Activated CD8-positive, alpha-beta memory T cell treated with anti-CD3 and anti-CD28 coated beads for 36 hours (primary cell): ENCODE data around the gene LTBP1. TPM values are rescaled to one million over a fixed set of nuclear protein-coding genes. Genes with fewer than 3 reads are reported as not detected.

Source experiments
- CTCF ChIA-PET: fragments of 350-600 bp; sonication (Branson Sonifier 250); formaldehyde crosslinking; loops from one replicate; lab custom pipeline; 2021; ENCODE audit warnings: antibody characterized with exemption; lab: Charles Lee
- POLR2A ChIA-PET: fragments of 350-600 bp; sonication (Branson Sonifier 250); formaldehyde crosslinking; loops from one replicate; lab custom pipeline; 2021; ENCODE audit warnings: antibody characterized with exemption; lab: Charles Lee
- total RNA-seq, 2 experiments: library from RNA; stranded (reverse); gene quantifications; one replicate each; pipeline ENCODE4 v1.2.3, GENCODE V29; 2021

Gene LTBP1
- total RNA-seq, 2 experiments from 2014 or later = 0.11 to 0.15 TPM

DNA sequence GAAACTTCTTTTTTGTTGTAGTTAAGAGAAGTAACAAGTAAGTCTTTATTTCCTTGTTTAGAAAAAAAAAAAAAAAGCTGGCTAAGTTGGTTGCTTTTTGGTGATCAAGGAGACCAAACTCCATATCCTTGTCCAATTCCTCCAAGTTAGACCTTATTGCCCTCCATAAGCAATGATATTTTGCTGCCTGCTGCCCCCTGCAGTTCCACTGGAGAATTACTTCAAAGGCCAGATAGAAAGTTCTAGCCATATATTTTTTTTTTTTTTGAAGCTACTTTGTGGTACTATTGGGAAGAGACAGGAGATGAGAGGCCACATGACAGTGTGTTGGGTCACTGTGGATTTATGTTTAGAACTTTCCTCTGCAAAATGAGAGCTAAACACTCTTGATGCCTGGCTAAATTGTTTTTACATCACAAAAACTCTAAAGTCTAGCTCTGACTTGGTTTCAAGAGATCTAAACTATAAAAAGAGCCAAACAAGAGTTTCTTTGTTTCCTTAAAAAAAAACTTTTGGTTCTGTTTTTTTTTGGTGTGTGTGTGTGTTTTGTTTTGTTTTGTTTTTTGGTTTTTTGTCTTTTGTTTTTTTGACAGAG, 449.0 kb downstream of the LTBP1 start:
- POLR2A ChIA-PET = interaction anchor here (0.6 kb wide), 1 partner anchor 374 kb away, joined by 3 read pairs; no protein-coding TSS in a partner anchor

DNA sequence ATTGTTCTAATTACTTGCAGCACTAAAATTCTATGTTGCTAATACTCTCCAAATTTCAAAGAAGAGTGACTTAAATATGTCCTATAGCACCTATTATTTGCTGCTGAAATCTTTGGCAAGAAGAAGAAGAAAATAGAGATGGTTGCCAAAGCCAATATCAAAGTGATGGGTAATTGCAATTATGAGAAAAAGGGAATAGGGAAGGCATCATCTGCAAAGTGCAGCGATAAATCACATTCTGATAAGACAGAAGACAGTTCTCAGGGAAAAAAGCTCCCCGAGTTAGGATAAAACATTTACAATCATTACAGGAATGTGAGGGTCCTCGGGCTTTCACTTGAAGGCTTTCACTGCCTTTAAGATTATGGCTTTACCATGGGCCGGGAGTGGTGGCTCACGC, 457.6 kb downstream of the LTBP1 start:
- CTCF ChIA-PET = no interaction called here

More for the DNA sequence above, 449.0 kb downstream of the LTBP1 start:
- CTCF ChIA-PET = interaction anchor here (0.7 to 1.2 kb wide), 4 partner anchors 66 to 578 kb away, joined by 3 to 4 read pairs (median 4); no protein-coding TSS in a partner anchor

DNA sequence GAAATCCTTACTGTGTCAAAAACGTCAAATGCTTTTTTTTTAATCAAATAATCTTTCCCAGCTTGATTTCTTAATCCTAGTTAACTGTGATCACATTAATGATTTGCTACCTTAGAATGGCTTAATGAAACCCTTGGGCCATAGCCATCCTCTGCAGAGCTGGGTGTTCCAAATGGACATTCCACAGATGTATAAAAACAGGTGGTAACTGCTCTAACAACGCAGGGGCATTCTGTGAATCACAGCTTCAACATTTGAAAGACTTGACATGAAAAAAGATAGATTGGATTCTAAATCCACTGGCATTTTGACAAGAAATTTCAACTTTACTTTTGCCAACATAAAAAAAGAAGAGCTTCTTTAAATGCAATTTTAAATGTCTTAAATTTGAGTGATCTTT, 459.9 kb downstream of the LTBP1 start:
- ChIA-PET POLR2A (no interaction called here), CTCF (no interaction called here)

More for the DNA sequence above, 457.6 kb downstream of the LTBP1 start:
- POLR2A ChIA-PET = no interaction called here

DNA sequence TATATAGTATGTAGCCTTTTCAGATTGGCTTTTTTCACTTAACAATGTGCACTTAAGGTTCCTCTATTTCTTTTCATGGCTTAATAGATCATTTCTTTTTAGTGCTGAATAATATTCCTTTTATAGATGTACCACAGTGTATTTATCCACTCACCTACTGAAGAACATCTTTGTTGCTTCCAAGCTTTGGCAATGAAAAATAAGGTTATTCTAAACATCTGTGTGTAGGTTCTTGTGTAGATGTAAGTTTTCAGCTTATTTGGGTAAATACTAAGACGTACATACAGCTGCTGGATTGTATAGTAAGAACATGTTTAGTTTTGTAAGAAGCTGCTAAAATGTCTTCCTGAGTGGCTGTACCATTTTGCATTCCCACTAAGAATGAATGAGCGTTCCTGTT, 461.4 kb downstream of the LTBP1 start:
- ChIA-PET POLR2A (no interaction called here), CTCF (no interaction called here)

DNA sequence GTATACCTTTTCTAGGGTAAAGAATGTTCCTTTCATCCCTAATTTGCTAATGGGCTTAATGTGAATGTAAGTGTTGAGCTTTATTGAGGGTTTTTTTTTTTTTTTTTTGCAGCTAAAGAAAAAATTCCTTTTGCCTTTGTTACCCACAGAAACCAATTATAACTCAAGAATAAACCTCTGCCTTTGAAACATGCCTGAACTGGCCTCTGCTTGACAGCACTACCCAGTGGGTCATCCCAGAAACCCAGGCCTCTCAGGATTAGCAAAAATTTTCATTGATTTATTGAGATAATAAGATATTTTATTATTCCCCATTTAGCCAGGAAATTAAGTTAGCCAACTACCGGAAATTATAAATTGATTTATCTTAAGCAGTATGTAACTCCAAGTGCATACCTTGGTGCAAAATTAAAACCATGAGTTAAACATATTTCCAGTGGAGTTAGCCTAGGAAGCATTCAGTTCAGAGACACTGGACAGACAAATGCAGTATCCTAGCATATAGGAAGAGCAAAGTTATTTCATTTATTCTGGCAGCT, 462.7 kb downstream of the LTBP1 start:
- ChIA-PET CTCF (no interaction called here), POLR2A (no interaction called here)

DNA sequence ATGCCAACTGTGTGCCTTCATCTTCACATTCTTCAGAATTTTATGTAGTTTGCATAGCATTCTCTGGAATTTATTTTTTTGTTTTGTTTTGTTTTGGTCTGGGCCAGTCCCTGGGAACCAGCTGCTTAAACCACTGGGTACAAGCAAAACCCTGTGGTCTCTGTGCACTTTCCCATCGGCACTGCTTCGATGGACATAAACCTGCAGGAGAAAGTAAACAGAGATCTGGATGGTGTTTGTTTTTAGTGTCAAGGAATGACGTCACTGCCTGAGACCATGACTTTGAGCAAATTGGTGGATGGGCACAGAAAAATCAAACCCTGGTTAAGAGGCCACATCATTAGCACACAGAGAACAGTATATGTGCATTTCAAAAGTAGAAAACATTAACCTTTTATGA, 465.0 kb downstream of the LTBP1 start:
- CTCF ChIA-PET = no interaction called here
- POLR2A ChIA-PET = no interaction called here

DNA sequence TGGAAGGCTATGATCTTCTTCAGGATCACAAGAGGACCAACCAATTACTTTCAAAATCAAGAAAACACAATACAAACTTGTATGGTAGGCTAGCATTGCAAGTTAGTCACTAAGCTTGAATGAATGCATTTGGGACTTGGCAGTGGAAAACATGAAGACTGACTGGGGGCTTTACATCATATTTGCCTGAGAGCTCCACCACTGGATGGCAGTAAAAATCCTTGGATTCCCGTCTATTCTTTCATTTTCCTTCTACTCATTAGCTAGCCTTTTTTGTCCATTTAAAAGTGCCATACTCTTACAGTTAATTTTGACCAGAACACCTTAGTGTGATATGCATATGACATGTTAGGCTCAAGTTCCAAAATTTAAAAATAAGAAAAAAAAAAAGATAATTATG, 466.2 kb downstream of the LTBP1 start:
- POLR2A ChIA-PET = no interaction called here

DNA sequence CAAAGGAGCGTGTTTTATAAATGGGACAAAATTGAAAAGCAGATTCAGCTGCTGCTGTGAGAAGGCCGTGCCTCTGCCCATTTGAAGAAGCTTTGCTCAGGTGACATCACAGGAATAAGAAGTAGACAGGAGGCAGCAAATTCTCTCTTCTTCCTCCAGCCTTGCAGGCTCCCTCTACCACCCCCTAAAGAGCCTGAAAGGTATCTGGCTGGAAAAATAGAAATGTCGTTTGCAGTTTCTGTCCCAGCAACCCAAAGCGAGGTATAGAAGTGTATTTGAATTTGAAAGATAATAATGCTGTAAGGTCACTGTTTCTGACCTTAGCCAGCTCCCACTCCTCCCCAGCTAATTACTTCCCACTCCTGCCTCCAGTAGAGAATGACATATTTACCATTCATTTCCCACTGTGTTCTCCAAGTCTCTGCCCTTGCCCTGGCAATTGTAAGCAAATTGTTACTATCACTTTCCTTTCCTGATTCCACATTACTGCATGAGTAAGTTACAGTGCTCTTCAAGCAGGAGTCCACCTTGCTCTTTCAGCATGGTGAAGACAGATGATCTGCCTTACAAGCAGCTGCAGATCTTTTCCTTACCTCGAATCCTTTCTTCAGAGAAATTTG, 472.9 kb downstream of the LTBP1 start:
- ChIA-PET POLR2A (no interaction called here), CTCF (no interaction called here)

More for the DNA sequence above, 466.2 kb downstream of the LTBP1 start:
- CTCF ChIA-PET = no interaction called here

DNA sequence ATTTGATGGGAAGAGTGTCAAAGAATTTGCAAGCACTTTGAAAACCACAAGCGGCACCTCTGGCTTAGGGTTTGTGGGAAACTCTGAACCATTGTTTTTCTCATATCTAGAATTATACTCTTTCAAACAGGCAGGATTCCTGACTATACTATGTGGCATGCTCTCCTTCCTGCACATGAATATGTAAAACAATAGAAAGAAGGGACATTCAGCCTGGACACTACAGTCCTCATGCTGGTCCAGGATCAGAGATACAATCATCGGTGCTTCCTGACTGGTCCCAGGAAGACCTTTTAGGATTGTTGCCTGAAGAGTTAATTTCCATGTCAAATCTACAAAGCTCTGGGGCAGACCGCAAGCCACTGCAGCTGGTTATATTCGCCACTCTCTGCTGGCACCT, 474.0 kb downstream of the LTBP1 start:
- POLR2A ChIA-PET = no interaction called here
- CTCF ChIA-PET = no interaction called here

DNA sequence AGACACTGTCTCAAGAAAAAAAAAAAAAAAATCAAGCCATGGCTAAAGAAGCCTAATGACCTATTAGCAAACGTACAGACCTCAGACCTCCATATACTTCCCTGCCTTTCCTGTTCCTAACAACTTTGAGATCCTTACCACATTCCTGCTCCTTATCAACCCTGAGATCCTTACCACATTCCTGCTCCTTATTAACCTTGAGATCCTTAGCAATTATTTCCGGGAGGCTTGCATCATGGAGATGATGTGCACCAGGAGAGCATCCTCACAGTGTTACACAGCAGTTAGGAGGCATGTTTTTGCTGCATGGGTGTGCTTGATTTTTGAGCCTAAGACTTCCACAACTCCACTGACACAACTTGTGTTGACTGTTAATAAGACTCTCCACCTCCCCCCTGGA, 475.1 kb downstream of the LTBP1 start:
- POLR2A ChIA-PET = no interaction called here

DNA sequence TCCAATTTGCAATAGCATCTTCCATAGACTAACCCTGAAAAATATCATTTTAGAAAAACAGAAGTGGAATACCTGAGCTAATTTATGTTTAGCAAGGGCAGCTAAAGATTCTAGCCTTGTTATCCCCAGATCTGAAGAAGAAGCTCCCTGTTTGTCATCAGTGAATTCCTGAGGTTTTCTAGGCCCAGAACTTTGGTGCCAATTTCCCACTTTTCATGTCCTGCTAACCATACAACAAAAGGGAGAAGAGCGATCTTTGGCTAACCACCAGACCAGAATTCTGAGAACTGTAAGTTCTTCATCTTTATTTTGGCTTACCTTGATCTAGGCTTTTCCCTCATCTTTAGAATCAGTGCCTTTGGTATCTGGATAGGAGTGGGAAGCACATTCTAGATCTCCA, 478.4 kb downstream of the LTBP1 start:
- POLR2A ChIA-PET = no interaction called here
- CTCF ChIA-PET = no interaction called here

More for the DNA sequence above, 475.1 kb downstream of the LTBP1 start:
- CTCF ChIA-PET = no interaction called here

DNA sequence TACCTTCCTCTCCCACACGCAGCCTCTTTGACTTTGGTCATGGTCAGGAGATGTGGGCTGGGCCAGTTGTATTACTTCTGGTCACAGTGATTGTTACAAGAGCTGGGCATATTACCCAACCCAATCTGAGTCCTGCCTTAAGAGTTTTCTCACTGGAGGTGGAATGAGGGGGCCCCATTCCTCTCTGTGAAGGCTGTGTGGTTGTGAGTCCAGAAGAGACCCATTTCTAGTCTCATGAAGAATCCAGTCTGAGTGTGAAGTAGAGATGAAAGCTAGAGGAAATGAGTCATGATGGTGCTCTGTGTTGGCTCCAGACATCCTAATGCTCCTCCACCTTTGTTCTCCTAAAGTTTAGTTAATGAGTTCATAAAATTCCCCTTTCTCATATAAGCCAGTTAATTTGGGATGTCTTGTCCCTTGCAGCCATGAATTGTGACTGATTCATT, 478.9 kb downstream of the LTBP1 start:
- ChIA-PET POLR2A (no interaction called here), CTCF (no interaction called here)

DNA sequence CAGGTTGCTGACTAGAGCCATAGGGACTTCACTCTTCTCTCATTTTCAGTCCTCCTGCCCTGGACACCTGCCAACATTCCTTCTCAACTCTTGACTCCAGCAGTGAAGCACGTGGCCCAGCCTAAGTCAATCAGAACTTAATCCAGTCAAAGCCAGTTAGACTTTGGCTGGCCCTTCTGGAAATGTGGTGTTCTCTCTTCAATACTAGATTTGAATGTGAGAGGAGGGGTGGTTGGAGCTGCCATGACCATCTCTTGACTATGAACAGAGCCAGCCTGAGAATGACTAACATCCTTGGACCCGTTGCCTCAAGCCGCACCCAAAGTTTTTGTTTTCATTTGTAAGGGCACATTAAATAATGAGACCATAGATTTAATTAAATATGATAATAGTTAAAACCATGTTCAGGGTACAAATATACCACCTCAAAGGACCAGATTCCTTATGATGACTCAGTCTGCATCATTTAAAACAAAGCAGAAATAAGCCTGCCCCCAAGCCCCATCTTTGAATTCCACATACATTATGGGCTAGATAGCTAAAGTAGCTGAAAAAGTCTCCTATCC, 480.0 kb downstream of the LTBP1 start:
- ChIA-PET POLR2A (no interaction called here), CTCF (no interaction called here)

DNA sequence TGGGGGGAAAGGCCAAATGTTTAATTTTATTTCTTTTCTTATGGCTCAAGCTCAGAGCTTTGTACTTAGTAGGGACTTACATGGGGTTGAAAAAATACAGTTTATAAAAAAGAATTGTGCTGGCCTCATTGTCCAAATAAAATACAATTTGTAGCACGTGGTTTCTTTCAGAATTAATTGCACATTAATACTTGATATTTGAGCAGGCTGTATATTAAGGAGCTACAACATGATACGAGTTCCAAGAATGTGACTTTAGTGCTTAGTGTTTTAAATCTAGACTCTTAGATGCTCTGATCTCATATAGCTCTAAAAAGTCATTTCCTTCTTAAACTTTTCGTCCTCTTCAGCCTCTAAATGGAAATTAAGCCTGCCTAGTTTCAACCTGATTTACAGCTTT, 483.3 kb downstream of the LTBP1 start:
- POLR2A ChIA-PET = no interaction called here
- CTCF ChIA-PET = no interaction called here

DNA sequence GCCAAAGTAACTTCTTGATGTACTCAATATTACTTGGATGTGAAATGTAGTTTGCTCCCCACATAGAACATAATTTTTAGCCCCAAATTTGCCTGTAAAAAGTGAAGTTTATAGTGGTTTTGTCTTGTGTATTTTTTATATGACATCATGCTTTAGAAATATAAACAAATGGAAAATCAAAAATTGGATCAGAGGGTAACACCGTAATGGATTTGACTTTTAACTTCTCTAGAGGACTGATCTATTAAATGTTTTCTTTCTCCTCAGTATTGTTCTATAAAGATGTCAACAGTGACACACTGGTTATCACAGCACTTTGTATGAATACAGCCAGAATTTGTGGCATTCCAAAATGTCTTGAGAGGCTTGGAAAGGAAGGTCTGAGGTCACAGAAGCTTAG, 484.1 kb downstream of the LTBP1 start:
- ChIA-PET CTCF (interaction anchor here (0.6 to 1.1 kb wide), 2 partner anchors 109 to 249 kb away, joined by 3 read pairs; no protein-coding TSS in a partner anchor), POLR2A (no interaction called here)

DNA sequence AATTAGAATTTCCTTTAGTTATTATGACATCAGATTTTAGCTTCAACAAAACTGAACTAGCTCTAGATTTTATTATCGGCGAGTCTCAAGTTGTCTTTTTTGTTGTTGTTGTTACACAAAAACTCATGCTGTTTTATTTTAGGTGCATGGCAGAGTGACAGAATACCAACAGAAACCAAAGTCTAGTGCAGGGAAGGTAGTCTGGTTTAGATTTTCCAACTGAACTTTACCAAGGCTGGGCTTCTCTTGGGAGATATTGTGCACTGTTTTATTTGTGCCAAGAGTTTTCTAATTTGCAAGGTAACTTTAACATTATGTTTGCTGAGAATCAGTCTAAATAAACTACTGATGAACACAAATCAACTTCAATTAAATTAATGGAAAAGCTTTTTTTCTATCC, 486.1 kb downstream of the LTBP1 start:
- POLR2A ChIA-PET = no interaction called here
- CTCF ChIA-PET = no interaction called here

DNA sequence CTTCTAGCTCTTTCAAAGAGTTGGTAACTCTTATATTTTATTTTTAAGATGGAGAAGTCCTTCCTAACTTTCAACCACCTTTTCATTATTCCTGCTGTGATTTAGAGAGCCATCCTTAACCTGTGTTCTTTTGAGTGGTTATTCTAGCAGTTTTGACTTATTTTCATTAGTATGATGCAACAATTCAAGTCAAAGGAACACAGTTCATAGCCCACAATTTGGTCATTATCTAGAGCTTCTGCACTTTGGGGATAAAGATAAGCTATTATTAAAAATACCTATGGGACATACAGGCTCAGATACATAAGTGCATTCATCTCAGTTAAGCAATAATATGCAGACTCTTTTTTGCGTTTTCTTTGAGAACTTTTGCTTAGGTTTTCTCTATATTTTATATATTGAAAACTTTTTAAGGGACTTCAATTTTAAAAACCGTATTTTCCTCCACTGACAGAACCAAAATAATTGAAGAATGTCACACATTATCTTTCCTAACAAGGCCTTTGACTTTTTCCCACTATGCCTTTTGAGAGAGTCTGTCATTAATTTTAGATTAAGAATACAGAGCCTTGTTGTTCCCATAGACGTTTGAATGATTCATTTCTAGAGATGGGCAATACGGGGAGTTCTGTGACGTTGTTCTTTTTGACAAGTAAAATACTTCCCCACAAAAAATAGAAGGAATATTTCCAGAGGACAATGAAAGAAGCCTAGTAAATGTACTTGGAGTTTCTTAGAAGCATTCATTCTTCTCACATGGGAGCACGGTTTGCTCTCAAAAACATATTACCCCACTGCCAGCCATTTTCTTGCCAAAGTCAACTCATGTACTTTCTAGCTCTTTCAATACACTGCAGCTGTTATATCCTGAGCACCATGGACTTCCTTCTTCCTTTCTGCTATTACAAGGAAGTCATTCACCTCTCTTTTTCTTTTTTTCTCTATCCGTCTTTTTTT, 486.8 kb downstream of the LTBP1 start:
- CTCF ChIA-PET = interaction anchor here (0.6 kb wide), 1 partner anchor 147 kb away, joined by 4 read pairs; no protein-coding TSS in a partner anchor
- POLR2A ChIA-PET = no interaction called here

DNA sequence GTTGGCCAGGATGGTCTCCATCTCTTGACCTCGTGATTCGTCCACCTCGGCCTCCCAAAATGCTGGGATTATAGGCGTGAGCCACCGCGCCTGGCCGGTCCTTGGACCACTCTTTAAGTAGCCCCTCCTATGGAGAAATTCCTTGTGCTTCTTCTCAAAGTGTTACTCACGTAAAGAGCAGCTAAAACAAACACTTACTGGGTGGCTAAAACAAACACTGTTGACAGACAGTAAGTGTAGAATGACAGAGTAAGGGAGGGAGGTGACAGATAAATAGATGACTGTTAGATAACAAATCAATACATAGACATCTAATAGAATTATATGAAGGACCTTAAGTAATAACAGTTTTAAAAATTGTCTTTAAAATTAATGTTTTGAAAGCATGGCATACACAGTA, 488.8 kb downstream of the LTBP1 start:
- ChIA-PET CTCF (no interaction called here), POLR2A (no interaction called here)

DNA sequence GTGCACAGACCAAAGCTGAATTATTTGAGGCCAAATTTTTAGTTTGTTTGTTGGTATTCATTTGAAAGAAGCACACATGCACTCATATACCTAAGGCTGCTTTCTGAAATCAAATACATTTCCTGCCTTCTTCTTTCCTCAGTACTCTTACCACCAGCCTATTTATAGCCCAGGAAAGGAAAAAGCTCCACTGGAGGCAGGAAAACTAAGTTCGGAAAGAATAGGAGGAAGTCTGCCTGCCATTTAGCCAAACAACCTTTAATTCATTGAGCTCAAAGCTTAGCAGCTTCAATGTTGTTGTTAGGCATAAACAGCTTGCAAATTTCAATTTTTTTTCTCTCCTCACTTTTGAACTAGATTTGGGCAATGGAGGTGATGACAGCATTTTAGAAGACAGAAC, 489.3 kb downstream of the LTBP1 start:
- POLR2A ChIA-PET = no interaction called here
- CTCF ChIA-PET = no interaction called here

DNA sequence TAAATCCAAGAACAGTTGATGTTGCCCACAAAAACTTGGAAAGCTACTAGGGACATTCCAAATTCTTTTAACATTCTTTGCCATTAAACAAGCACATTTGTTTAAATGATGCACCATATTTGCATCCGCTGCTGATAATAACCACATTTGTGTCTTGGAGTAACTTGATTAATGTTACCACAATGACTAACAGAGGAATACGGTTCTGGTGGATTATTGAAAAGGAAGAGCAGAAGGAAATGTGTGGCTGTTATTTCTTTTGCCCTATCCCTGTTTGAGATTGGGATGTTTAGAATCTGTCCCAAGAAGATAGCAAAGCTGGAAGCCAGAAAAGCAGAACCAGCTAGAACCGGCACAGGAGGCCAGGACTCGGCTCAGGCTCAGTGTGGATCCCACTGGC, 490.5 kb downstream of the LTBP1 start:
- ChIA-PET CTCF (no interaction called here), POLR2A (no interaction called here)
